GM23338 (cell line): ENCODE results near the gene BDH1. TPM values are rescaled to one million over a fixed set of nuclear protein-coding genes. Genes with fewer than 3 reads are reported as not detected.

Experiments used
- ATAC-seq: fragments of 200-7000 bp; cut with Tn5 transposase; 3 replicates; pipeline ENCODE4 v1.9.1; 2020
- DNase-seq: peaks from one replicate; pipeline ENCODE4 v3.0.0-alpha.2; 2015; ENCODE audit warnings: low spot score
- H2AFZ ChIP-seq: fragments of 200-600 bp; sonication (generic); 2 replicates; pipeline ENCODE4 v1.8.0; 2016; ENCODE audit warnings: antibody characterized with exemption, mild to moderate bottlenecking, moderate library complexity
- H3F3A ChIP-seq: fragments of 200-600 bp; sonication (generic); replicated peaks from 2 replicates; pipeline ENCODE4 v1.8.0; 2017; ENCODE audit warnings: antibody characterized with exemption, mixed run types, low read depth
- H3K27ac ChIP-seq: fragments of 200-600 bp; sonication (generic); 2 replicates; pipeline ENCODE4 v1.6.1; 2016; ENCODE audit warnings: low read depth
- H3K27me3 ChIP-seq: fragments of 200-600 bp; sonication (generic); 2 replicates; pipeline ENCODE4 v1.8.0; 2016; ENCODE audit warnings: mild to moderate bottlenecking, mixed run types, moderate library complexity; ENCODE audit not compliant: insufficient read depth
- H3K36me3 ChIP-seq: fragments of 200-600 bp; sonication (generic); 2 replicates; pipeline ENCODE4 v1.8.0; 2016; ENCODE audit warnings: mild to moderate bottlenecking; ENCODE audit not compliant: insufficient read depth
- H3K4me1 ChIP-seq: fragments of 200-600 bp; sonication (generic); 2 replicates; pipeline ENCODE4 v1.8.0; 2016; ENCODE audit warnings: mild to moderate bottlenecking, moderate library complexity; ENCODE audit not compliant: insufficient read depth
- H3K4me2 ChIP-seq: fragments of 200-600 bp; sonication (generic); 2 replicates; pipeline ENCODE4 v1.7.1; 2017; ENCODE audit warnings: mixed run types
- H3K4me3 ChIP-seq: fragments of 200-600 bp; sonication (generic); 2 replicates; pipeline ENCODE4 v1.6.1; 2016; ENCODE audit warnings: mixed run types
- H3K79me2 ChIP-seq: fragments of 200-600 bp; sonication (generic); replicated peaks from 2 replicates; pipeline ENCODE4 v1.8.0; 2017; ENCODE audit warnings: mild to moderate bottlenecking; ENCODE audit not compliant: insufficient read depth
- H3K9me2 ChIP-seq: fragments of 200-600 bp; sonication (generic); 2 replicates; pipeline ENCODE4 v1.8.0; 2017; ENCODE audit not compliant: insufficient read depth
- H4K20me1 ChIP-seq: fragments of 200-600 bp; sonication (generic); replicated peaks from 2 replicates; pipeline ENCODE4 v1.8.0; 2017; ENCODE audit warnings: mild to moderate bottlenecking; ENCODE audit not compliant: insufficient read depth
- H3K27ac Mint-ChIP-seq: 2 replicates; pipeline ENCODE4 v1.8.0; 2020; ENCODE audit warnings: inconsistent platforms, mild to moderate bottlenecking, moderate library complexity, mixed read lengths
- H3K27me3 Mint-ChIP-seq: 3 replicates; pipeline ENCODE4 v1.8.0; 2022; ENCODE audit warnings: low read depth, mild to moderate bottlenecking, moderate library complexity, mixed read lengths, inconsistent platforms; ENCODE audit not compliant: insufficient read depth, poor library complexity
- H3K36me3 Mint-ChIP-seq: 3 replicates; pipeline ENCODE4 v1.8.0; 2021; ENCODE audit warnings: low read depth, mild to moderate bottlenecking, inconsistent platforms, moderate library complexity, mixed read lengths
- H3K4me1 Mint-ChIP-seq: 3 replicates; pipeline ENCODE4 v1.8.0; 2020; ENCODE audit warnings: mild to moderate bottlenecking, inconsistent platforms, mixed read lengths
- H3K4me3 Mint-ChIP-seq: 3 replicates; pipeline ENCODE4 v1.8.0; 2021; ENCODE audit warnings: moderate library complexity, mild to moderate bottlenecking, inconsistent platforms, mixed read lengths
- H3K9me3 Mint-ChIP-seq: 3 replicates; pipeline ENCODE4 v1.8.0; 2020; ENCODE audit warnings: moderate library complexity, mild to moderate bottlenecking, inconsistent platforms, mixed read lengths
- ZNF114 ChIP-seq: fragments of 250-450 bp; sonication (Bioruptor Pico); IDR thresholded peaks from 2 replicates; pipeline ENCODE4 v1.5.0; 2020; ENCODE audit warnings: mild to moderate bottlenecking, moderate library complexity
- polyA plus RNA-seq: library from polyadenylated mRNA; unstranded; fragments of >200 nt; fragmentation: Nextera tagmentation; extraction: Ambion mirVana; gene quantifications from 2 replicates; pipeline ENCODE4 v1.2.1, GENCODE V29; 2016
- small RNA-seq: library from RNA; depleted of rRNA; stranded (forward); fragments of <200 nt; gene quantifications from one replicate; pipeline ENCODE3, GENCODE V24; 2014; ENCODE audit warnings: low replicate concordance
- total RNA-seq: library from RNA; depleted of rRNA; stranded (reverse); fragments of >200 nt; shearing (Covaris generic); gene quantifications from 2 replicates; pipeline ENCODE4 v1.2.3, GENCODE V29; 2014; rRNA removed

The BDH1 gene
- total and polyA plus RNA-seq, 2 experiments from 2014 or later = 18.1 to 19.3 TPM

GRCh38 chr3:197460002-197460401 lies 95.8 kb downstream of the BDH1 start:
- Histone ChIP-seq H3K9me2 (no peaks in the 10 kb centered on the region), H3K4me3 (no peak overlapping the region), H3K27ac (no peak overlapping the region), H4K20me1 (no peaks in the 10 kb centered on the region), H3F3A (0 out of 2 replicates have a peak, but pooled peaks cover 3% of the 10 kb centered on the region), H3K27me3 (peaks cover 7% of the 10 kb centered on the region), H3K79me2 (no peaks in the 10 kb centered on the region), H3K36me3 (no peaks in the 10 kb centered on the region), H2AFZ (no peak overlapping the region), H3K4me1 (peaks cover 13% of the 10 kb centered on the region), H3K4me2 (no peak overlapping the region)
- no peak for TF ChIP-seq ZNF114 (CRISPR knock-in tag)
- H3K36me3 Mint-ChIP-seq = no peaks in the 10 kb centered on the region; the same call in 2 of the 3 replicates
- H3K4me1 Mint-ChIP-seq = peaks cover 17% of the 10 kb centered on the region
- H3K9me3 Mint-ChIP-seq = no peaks in the 10 kb centered on the region
- no peak overlapping the region for H3K4me3 Mint-ChIP-seq
- peaks cover 13% of the 10 kb centered on the region for H3K27me3 Mint-ChIP-seq
- DNase-seq = no peak
- no peak for ATAC-seq
- no peak overlapping the region for H3K27ac Mint-ChIP-seq

Small RNAs within 50 kb of the gene (small RNA-seq; reads per million reads assigned to genes)
- 0.15 reads per million for gene AC132008.1

Other genes starting within 250 kb of the BDH1 start
- 23.8 and 33.2 TPM in 2 replicates for gene RUBCN, start 180.9 kb upstream of the BDH1 start, total RNA-seq
- 11.3 and 13.1 TPM in 2 replicates for gene RUBCN, start 180.9 kb upstream of the BDH1 start, polyA plus RNA-seq
- gene FYTTD1, start 193.9 kb upstream of the BDH1 start, total RNA-seq = 13.7 and 24.7 TPM in 2 replicates
- 14.0 and 14.8 TPM in 2 replicates for gene FYTTD1, start 193.9 kb upstream of the BDH1 start, polyA plus RNA-seq
- 60.0 and 66.8 TPM in 2 replicates for gene LRCH3, start 235.3 kb upstream of the BDH1 start, total RNA-seq
- 17.1 and 22.9 TPM in 2 replicates for gene LRCH3, start 235.3 kb upstream of the BDH1 start, polyA plus RNA-seq